HG02884 (cell line): ENCODE data around the gene SPIRE1.

ENCODE experiments used
- ATAC-seq: cut with Tn5 transposase; IDR thresholded peaks from one replicate; pipeline ENCODE4 v1.9.1; 2021; ENCODE audit warnings: mild to moderate bottlenecking, moderate library complexity; ENCODE audit not compliant: unreplicated experiment

SPIRE1 gene

DNA sequence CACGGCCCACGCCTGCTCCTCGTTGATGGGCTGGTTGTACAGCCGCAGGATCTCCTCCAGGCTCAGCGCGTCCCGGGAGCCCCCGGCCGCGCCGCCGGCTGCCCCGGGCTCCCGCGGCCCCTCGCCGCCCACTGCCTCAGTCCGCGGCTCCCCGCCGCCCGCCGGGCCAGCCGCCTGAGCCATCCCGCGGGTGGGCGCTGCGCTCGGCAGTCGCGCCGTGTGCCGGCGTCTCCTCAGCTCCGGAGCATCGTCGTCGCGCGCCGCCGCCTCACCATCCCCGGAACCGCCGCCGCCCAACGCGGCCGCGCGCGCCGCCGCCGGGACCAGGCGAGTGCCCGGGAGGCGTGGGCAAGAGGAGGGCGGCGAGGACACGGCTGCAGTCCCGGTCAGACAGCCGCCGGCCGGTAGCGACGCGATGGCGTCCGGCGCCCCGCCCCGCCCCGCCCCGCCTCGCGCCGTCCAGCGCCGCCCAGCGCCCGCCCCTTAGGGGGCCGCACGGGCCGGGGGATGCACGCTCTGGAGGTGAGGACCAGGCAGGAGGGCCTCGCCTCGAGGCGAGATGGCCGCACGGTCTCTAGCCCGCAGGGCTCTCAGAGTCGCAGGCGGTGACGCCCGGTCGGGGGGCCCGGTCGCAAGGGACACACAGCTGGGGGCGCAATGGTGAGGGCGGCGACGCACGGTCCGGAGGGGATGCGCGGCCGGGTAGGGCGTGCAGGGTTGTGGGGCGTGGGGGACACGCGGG is at the start of gene SPIRE1:
TSS of gene SPIRE1 (minus strand) at position 424 of the 742 bp plus-strand sequence. CDS start at position 183, 241 bp downstream.
- peak; percentile 71 for ATAC-seq

DNA sequence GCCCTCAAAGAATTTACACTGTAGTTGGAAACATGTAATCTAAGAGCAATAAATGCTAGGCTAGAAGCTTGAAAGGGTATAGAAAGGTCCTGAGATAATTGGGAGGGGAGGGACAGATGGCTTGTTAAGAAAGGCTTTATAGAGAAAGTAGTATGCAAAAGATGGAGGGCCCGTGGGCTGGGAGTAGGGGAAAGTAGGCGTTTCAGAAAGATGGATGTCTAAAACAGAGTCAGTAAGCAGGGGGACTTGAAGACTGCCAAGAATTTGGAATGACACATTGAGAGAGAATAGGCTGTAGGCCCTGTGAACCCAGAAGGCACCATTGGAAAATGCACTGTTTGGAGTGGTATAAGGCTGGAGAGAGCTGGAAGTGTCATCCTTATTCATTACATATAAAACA is 45.8 kb upstream of the SPIRE1 start:
- ATAC-seq: no peak

DNA sequence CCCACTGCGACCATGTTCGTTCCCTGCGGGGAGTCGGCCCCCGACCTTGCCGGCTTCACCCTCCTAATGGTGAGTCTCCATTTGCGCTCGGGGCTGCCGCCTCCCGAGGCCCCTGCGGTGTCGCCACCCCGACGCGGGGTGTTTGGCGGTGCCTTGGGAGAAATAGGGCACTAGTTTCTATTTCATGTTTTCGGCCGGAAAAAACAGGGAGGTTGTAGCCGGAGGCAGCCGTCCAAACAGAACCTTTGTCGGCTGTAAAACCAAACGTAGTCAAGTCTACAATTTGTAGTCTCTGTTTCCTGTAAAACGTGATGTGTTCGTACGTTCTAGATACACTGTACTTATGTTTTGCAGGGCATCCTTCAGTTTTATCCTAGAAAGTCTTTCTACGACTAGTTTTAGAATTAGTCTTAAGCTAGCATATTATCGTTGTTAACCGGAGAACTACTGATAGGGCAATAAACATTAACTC is 45.2 kb upstream of the SPIRE1 start:
- ATAC-seq: no peak

DNA sequence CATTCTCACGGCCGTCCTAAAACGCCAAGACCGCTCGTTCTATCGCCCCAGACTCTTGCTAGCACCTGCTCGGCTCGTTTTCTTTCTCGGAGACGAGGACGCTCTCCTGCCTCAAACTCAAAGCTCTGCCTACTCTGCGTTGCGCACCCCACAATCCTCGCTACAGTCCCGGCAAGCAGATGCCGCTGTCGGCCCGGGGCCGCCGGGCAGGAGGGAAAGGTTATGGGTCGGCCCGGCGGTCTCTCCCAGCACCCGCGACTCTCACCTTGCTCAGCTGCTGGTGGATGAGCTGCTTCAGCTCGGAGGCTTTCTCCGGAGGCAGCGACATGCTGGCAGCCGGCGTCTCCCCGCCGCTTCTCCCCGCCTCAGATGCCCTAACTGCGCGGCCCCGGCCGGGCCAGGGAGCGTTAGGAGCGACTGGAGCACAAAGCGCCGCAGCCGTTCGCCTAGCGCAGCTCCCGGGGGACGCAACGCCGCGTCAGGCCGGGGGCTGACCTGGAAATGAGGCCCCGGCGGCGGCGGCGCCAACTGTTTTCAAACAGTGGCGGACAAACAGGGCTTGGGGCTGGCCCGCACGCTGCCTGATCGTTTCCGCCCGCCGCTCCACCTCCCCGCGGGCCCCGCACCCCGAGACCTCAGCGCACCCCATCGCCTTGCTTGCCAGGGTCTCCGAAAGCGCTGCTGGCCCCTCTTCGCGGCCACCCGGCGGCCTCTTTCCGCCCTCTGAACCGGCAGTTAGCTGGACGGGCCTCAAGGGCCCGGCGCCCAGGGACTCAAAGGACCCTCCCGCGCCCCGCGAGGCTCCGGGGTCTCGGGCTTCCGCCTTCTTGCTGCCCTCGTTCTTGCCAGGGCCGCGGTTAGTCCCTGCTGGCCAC is 44.6 kb upstream of the SPIRE1 start, which contains the start of the genes CEP76 and PSMG2:
TSS of gene CEP76 (minus strand) at position 503 of the 875 bp plus-strand sequence. CDS start at position 328, 175 bp downstream.
TSS of gene PSMG2 (plus strand) at position 822 of the 875 bp plus-strand sequence. CDS start 66 bp downstream, outside the sequence.
- ATAC-seq: peak; percentile 74

DNA sequence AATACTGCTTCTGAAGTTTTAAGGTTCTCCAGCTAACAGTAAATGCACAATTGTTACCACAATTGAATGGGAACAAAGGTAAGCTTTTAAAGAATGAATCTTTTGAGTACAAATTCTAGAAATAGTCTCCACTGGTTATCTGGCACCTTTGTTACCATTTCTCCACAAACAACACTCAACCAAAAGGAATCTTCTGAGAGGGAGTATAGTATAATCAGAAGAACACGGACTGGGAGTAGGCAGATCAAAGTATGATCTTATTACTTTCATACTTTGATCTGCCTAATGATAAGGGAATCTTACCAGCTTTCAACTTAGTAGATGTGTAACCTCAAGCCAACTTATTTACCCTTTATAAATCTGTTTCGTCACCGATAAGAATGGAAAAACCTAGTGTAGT is 43.3 kb upstream of the SPIRE1 start:
- ATAC-seq: no peak

DNA sequence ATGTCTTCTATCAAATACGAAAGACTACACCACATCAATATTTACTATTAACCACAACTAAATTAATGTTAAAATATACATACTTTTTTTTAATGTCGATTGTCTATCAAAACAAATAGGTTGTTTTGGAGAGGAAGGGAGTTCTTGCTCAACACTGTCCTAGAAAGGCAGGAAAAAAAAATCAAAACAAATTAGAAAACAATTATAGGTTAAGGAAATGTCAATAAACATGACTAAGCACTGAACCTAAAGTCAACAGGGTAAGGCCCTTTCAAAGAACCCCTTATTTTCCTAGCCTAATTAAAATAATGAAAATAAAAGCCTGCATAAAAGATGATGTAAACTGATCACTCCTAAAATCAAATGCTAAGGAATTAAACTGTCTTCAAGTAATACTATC is 41.8 kb upstream of the SPIRE1 start:
- ATAC-seq: no peak

DNA sequence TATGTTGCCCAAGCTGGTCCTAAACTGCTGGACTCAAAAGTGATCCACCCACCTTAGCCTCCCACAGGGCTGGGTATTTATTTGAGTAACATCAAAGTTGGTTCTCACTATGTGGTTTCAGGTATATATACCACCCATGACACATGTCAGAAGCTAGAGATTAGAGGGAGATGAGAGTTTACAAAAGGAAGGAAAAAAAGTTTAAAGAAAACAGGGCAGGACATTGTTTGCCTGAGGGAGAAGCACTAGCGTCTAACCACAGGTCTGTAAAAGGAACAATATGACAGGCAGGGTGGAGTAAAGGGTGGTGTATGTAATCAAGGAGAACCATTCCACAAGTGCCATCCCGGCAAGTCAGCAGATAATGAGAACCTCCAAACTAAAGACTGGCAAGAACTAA is 36.1 kb upstream of the SPIRE1 start:
- no peak for ATAC-seq

DNA sequence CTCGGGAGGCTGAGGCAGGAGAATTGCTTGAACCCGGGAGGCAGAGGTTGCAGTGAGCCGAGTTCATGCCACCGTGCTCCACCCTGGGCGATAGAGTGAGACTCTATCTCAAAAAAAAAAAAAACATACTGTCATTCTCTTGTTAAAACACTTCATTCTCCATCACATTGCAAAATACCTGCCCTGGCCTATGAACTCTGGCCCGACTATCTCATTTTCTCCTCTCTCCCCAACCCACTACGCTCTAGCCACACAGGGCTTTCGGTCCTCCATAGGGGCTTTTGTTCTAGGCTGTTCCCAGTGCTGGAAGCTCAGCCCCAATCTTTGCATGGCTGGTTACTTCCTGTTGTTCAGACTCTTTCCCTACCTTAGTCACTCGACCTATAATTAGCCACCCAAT is 34.3 kb upstream of the SPIRE1 start:
- no peak for ATAC-seq

DNA sequence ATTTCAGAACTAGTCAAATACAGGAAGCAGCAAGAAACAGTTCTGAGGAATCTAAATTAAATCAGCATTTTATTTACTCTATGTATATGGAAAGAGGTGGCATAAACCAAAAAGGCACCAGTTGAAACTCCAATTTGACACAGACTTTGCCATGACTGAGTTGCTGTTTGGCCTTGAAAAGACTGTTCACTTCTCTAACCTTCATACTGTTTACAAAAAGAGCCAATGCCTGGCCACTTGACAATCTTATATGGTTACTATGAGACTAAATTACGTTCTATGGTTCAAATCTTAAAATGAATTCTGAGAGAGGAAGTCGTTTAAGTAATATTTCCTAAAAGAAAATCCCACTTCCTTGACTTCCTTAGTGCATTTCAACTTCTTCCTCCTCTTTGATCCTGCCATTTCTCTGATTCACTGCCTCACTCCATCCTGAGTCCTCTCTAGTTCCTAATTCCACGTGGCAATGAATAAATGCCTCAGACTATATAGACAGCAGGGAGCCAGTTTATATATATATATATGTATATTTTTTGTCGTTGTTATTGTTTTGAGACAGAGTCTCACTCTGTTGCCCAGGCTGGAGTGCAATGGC is 31.4 kb upstream of the SPIRE1 start:
- ATAC-seq: no peak

DNA sequence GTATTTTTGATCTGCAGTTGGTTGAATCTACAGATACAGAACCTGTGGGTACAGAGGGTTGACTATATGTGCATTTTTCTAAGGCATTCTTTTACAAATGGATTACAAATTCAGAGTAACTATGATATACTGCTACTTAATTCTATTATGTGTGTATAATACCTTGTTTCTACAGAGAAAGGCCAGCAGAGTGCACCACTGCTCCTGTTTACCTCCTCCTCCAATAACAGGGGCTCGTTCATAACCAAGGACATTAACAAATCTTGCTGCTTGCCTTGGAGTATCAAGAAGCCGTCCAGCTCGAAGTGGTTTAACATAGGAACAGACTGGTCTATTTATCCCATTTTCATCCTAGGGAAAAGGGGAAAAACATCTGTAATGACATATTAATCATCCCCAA is 28.2 kb upstream of the SPIRE1 start:
- no peak for ATAC-seq

DNA sequence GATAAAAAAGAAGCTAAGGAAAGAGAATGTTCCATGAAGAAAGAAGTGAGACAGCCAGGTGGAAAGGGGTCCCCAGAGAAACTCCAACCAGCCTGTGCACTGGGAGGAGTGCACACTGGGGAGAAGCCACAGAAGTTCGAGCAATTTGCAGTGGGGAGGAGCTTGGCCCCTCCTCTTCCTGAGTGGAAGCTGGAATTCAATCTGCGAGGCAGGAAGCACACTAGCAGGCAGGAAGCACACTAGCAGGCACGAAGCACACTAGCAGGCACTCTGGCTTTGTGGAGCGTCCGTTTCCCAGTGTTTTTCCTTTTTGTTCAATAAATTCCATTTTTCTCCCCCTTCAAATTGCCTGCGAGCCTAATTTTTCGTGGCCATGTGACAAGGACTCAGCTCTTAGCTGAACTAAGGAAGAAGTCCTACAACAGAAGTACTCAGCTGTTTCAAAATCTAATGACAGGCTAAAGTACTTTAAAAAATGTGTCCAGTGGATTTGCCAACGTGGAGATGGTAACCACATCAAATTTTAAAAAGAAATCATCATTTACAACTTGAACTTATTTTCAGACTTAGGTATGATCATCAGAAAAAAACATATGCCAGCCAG is 21.4 kb upstream of the SPIRE1 start:
- no peak for ATAC-seq

DNA sequence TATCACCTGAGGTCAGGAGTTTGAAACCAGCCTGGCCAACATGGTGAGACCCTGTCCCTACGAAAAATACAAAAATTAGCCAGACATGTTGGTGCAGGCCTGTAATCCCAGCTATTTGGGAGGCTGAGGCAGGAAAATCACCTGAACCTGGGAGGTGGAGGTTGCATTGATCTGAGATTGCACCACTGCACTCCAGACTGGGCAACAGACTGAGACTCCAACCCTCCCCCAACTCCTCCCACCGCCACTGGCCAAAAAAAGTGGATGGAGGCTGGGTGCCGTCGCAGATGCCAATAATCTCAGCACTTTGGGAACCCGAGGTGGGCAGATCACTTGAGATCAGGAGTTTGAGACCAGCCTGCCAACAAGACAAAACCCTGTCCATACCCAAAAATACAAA is 10.1 kb upstream of the SPIRE1 start:
- no peak for ATAC-seq

DNA sequence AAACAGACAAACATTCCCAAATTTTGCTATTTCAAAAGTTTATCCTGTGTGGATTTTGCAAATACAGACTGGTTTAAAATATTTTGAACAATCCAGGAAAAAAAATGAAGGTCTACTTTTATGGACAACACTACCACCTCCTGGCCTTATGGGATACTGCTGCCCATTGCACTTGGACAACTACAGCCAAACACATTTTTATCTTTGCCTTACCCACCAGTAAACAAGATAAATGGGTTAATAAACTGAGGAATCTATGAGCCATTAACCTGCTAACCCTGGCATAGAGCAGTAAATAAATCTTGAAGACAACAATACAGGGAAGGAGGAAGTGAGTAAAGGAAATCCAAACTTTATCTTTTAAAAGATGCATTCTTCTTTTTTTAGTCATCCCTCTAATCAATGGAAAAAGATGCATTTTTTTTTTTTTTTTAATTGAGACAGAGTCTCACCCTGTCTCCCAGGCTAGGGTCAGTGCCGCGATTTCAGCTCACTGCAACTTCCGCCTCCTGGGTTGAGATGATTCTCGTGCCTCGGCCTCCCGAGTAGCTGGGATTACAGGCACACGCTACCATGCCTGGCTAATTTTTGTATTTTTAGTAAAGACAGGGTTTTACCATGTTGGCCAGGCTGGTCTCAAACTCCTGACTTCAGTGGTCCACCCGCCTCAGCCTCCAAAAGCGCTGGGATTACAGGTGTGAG is 2.1 kb upstream of the SPIRE1 start:
- no peak for ATAC-seq

DNA sequence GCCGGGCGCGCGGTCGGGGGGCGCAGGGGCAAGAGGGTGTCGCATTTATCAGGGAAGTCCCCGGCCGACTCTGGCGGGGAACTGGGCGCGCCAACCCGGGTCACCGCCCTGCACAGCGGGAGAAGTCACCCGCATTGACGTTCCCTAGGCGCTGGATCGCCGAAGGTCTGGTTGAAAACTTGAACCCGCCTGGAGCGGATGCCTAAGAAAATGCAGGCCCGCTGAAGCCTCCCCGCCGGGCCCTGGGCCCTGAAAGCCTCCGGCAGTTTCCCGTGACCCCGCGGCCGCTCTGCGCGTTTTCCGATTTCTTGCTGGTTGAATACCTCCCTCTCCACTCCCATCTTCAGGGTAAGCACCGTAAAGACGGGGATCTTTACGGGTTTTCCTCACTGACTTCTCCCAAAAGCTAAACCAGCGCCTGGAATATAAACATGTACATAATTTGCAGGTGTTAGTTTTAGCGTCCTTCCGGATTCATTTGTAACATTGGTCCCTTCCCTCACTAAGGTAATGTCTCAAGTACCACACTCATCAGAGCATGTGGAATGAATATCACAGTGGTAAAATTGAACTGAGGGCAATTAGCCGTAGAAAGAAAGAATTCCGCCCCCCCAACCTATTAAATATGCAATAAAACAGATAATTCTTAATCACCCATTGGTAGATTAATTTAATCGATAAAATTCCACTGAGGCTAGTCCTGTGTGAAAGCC is 675 bp upstream of the SPIRE1 start:
- peak; percentile 20 for ATAC-seq

DNA sequence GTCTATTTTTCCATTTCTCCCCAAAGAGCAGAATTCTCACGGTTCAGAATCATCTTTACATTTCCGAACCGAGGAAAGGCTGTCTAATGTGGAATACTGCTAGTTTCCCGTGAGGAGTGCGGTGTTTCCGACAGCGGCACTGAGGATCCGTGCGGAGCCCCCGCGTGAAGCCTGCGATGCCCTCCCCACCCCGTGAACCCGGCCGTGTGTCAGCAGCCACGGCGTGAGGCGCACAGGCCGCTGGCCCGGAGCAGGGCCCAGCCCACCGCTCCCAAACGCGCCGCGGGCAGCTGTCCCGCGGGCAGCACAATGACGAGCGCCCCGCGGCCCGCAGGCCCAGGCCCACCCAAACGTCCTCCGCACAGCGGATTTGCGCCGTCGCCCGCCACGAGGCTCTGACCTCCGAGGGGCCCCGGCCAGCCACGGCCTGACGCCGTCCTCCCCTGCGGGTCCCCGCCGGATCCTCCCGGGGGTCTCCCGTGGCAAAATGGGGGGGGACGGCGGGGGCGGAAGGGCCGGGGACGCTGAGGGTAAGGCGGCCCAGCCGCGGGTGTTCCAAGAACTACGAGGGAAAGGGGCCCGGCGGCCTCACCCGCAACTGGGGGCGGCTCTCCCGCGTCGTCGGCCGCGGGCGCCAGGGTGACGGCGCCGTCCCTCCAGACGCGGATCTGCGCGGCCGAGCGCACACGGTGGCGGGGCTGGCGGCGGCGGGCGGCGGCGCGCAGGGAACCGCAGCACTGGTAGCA is 796 bp downstream of the SPIRE1 start:
- peak; percentile 34 for ATAC-seq

DNA sequence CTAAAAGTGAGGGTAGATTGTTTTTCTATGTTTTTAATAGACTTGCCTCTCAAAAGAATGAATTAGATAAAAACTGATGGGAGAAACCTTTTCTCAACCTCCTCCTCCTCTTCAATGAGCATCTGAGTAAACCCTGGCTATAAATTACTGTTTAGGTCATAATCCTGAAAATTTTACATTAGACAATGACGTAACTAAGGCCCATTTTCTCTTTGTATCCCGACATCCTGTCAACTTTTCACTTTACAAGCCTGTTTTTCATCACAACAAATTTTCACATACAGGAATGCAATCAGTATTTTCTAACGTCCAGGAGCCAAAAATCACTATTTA is 1.3 kb downstream of the SPIRE1 start:
- ATAC-seq: no peak

DNA sequence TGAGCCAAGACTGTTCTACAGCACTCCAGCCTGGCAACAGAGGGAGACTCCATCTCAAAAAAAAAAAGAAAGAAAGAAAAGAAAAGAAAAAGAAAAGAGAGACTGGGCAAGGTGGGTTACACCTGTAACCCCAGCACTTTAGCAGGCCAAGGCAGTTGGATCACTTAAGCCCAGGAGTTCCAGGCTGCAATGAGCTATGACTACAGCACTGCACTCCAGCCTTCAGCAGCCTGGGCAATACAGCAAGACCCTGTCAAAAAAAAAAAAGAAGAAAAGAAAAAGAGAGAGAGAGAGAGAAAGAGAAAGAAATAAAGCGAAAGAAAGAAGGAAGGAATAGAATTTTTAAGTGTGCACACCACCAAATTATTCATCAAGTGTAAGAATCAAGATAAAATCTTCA is 2.9 kb downstream of the SPIRE1 start:
- ATAC-seq: no peak

DNA sequence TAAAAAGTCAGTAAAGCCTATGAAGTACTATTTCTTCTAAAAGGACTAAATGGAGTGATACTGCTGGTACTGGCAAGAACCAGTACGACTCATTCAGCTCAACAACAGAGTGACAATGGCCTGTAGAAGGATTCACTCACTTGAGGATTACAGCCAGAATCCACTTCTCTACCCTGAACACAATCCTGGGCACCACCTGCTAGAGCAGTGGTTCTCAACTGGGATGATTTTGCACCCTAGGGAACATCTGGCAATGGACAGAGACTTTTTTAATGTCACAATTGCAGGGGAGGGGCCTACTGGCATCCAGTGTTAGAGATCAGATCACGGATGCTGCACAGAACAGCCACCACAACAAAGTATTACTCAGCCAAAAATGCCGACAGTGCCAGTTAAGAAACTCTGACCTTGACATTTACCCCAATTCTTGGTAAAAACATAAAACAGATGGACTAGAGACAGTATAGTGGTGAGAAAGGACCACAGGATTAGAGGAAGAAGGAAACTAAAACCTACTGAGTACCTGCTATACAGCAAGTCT is 5.0 kb downstream of the SPIRE1 start:
- no peak for ATAC-seq

DNA sequence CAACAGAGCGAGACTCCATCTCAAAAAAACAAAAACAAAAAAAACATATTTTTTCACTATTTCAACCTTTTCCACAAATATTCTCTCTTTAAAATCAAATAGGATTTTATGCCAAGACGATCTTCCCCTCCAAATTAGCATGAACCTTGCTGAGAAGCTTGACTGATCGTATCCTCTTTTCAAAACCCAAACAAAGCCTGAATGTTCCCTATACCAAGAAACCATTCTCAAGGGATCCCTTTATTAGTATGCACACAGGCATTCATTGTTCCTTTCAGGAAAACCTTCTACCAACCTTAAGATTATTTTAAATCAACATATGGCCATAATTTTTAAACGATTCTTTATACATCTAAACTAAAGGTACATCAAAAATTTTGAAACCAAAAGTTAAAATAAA is 6.3 kb downstream of the SPIRE1 start:
- no peak for ATAC-seq
